Aortic smooth muscle cell (primary cell): ENCODE data around the gene IRF2. TPM values are rescaled to one million over a fixed set of nuclear protein-coding genes. Genes with fewer than 3 reads are reported as not detected.

Experiments
- total RNA-seq: library from RNA; depleted of rRNA; stranded (reverse); fragments of >200 nt; gene quantifications from 2 replicates; pipeline ENCODE4 v1.2.3, GENCODE V29; 2014

IRF2 gene
- total RNA-seq = 20.5 and 32.1 TPM in 2 replicates

DNA sequence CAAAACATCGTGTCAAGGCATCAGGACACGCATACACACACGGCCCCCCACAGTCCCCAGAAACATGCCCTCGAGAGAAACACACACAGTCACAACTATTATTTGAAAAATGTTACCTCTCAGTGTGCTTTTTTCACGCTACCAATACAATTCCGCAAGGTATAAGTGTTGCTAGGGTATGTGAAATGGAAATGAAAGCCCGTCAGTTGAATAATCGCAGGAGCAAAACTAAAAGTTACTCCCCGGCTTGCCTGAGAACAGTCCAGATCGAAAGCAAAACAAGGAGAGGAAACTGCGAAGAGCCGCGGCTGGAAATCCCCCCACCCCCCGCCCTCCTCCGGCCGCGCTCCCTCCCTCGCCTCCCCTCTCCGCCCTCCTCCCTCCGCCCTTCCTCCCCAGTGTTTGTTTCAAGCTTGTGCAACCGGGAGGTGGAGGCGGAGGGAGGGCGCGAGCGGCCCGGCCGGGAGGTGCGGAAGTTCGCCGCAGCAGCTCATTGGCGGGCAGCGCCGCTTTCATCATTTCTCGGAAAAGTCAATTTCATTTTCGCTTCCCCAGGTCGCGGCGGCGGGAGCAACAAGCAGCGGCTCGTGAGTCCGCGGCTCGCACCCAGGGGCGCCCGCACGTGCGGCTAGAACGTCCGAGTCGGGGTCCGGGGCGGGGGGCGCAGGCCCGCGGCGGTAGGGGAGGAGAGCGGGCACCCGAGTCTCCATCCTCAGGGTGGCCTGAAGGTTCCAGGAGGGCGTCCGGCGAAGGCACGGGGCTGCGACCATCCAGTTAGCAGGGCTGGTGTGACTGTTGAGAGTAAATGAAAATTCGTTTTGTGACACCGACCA, at the start of gene IRF2:
TSS of gene IRF2 (minus strand) at position 288 of the 833 bp plus-strand sequence. CDS start 45,486 bp downstream, outside the sequence.

Other genes starting within 250 kb of the IRF2 start
- gene CASP3, start 174.9 kb upstream of the IRF2 start, total RNA-seq = 34.3 and 51.9 TPM in 2 replicates
- 13.5 and 15.4 TPM in 2 replicates for gene PRIMPOL, start 175.2 kb upstream of the IRF2 start, total RNA-seq